DOHH2 (cell line): ENCODE data around the gene SLC6A6.

Experiments used
- H3F3A ChIP-seq: fragments of 200-600 bp; sonication (generic), shearing (Covaris generic); 2 replicates; pipeline ENCODE4 v1.6.0; 2016; ENCODE audit warnings: antibody characterized with exemption, mild to moderate bottlenecking; ENCODE audit not compliant: control insufficient read depth, insufficient read depth
- H3K27ac ChIP-seq: fragments of 200-600 bp; sonication (generic); 2 replicates; pipeline ENCODE4 v1.5.1; 2014; ENCODE audit warnings: low read depth, mild to moderate bottlenecking, low read length, moderate library complexity
- H3K27me3 ChIP-seq: fragments of 200-600 bp; sonication (generic); 2 replicates; pipeline ENCODE4 v1.6.1; 2014; ENCODE audit warnings: mild to moderate bottlenecking, low read length, mixed read lengths; ENCODE audit not compliant: control insufficient read depth
- H3K36me3 ChIP-seq: fragments of 200-600 bp; sonication (generic); 2 replicates; pipeline ENCODE4 v1.6.1; 2014; ENCODE audit warnings: mild to moderate bottlenecking, low read length, moderate library complexity, mixed read lengths; ENCODE audit not compliant: control insufficient read depth
- H3K4me1 ChIP-seq: fragments of 200-600 bp; sonication (generic); 2 replicates; pipeline ENCODE4 v1.6.1; 2014; ENCODE audit warnings: mild to moderate bottlenecking, low read length, mixed read lengths; ENCODE audit not compliant: control insufficient read depth
- H3K4me2 ChIP-seq: fragments of 200-600 bp; sonication (generic); 2 replicates; pipeline ENCODE4 v1.6.0; 2014; ENCODE audit warnings: mild to moderate bottlenecking, low read length, moderate library complexity
- H3K4me3 ChIP-seq: fragments of 200-600 bp; sonication (generic); 2 replicates; pipeline ENCODE4 v1.5.1; 2014; ENCODE audit warnings: mild to moderate bottlenecking, low read length, mixed read lengths
- H3K79me2 ChIP-seq: fragments of 200-600 bp; sonication (generic); 2 replicates; pipeline ENCODE4 v1.6.1; 2014; ENCODE audit warnings: mild to moderate bottlenecking, low read length, mixed read lengths; ENCODE audit not compliant: control insufficient read depth
- H3K9me2 ChIP-seq: fragments of 200-600 bp; sonication (generic); replicated peaks from 2 replicates; pipeline ENCODE4 v1.6.1; 2014; ENCODE audit warnings: mild to moderate bottlenecking, low read length, mixed read lengths; ENCODE audit not compliant: control insufficient read depth
- H3K9me3 ChIP-seq: fragments of 200-600 bp; sonication (generic); 2 replicates; pipeline ENCODE4 v1.6.1; 2014; ENCODE audit warnings: antibody characterized with exemption, low read length, mixed read lengths; ENCODE audit not compliant: control insufficient read depth, insufficient read depth
- H4K20me1 ChIP-seq: fragments of 200-600 bp; sonication (generic); 2 replicates; pipeline ENCODE4 v1.6.0; 2014; ENCODE audit warnings: low read depth, mild to moderate bottlenecking, antibody characterized with exemption, low read length, moderate library complexity; ENCODE audit not compliant: control insufficient read depth, insufficient read depth
- CTCF ChIP-seq: fragments of 200-600 bp; sonication (generic); IDR thresholded peaks from one replicate; pipeline ENCODE4 v1.5.1; 2014; ENCODE audit warnings: antibody characterized with exemption, mild to moderate bottlenecking, low read depth, low read length; ENCODE audit not compliant: poor library complexity, severe bottlenecking
- EZH2phosphoT487 ChIP-seq: fragments of 200-600 bp; sonication (generic); IDR thresholded peaks from 2 replicates; pipeline ENCODE4 v1.6.1; 2017; ENCODE audit warnings: borderline replicate concordance, mild to moderate bottlenecking, antibody characterized with exemption, low read length, moderate library complexity, mixed read lengths

Gene SLC6A6

GRCh38 chr3:14361068-14361677 is 41.2 kb upstream of the SLC6A6 start:
- Histone ChIP-seq H3F3A (no peaks in the 10 kb centered on the region), H3K4me3 (no peak overlapping the region), H3K4me2 (no peak overlapping the region), H4K20me1 (no peaks in the 10 kb centered on the region), H3K27ac (no peak overlapping the region), H3K27me3 (peaks cover 8% of the 10 kb centered on the region), H3K36me3 (no peaks in the 10 kb centered on the region), H3K9me3 (no peaks in the 10 kb centered on the region), H3K79me2 (no peaks in the 10 kb centered on the region), H3K9me2 (no peaks in the 10 kb centered on the region), H3K4me1 (no peaks in the 10 kb centered on the region)
- TF ChIP-seq EZH2phosphoT487 (no peak), CTCF (no peak)

GRCh38 chr3:14362890-14363289 is 39.5 kb upstream of the SLC6A6 start:
- no peak for TF ChIP-seq EZH2phosphoT487
- no peak for TF ChIP-seq CTCF
- H3K27ac ChIP-seq = no peak overlapping the region
- no peaks in the 10 kb centered on the region for H3K79me2 ChIP-seq
- no peaks in the 10 kb centered on the region for H3K4me1 ChIP-seq
- no peaks in the 10 kb centered on the region for H3K9me3 ChIP-seq
- H3F3A ChIP-seq = no peaks in the 10 kb centered on the region
- H3K27me3 ChIP-seq = peaks cover 8% of the 10 kb centered on the region
- no peaks in the 10 kb centered on the region for H3K36me3 ChIP-seq
- no peak overlapping the region for H3K4me3 ChIP-seq
- no peak overlapping the region for H3K4me2 ChIP-seq
- H3K9me2 ChIP-seq = no peaks in the 10 kb centered on the region
- no peaks in the 10 kb centered on the region for H4K20me1 ChIP-seq

DNA sequence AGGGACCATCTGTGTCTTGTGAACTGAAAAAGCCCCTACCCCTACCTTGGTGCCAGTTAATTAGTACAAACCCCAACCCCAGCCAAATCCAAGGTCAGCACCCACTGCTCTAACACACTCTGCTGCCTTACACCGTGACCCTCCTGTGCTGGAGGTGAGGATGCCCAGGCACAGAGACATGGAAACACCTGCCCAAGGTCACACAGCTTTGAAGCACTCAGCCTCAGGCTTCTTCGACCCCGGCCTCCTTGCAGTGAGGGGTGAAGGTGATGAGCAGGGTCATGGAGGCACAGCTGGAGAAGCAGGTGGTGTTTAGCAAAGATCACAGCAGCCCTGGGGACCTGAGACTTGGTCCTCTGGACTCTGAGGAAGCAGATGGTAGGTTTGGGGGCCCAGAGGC is 39.0 kb upstream of the SLC6A6 start:
- H4K20me1 ChIP-seq = no peaks in the 10 kb centered on the region
- H3K4me2 ChIP-seq = no peak overlapping the region
- H3K27ac ChIP-seq = no peak overlapping the region
- no peak overlapping the region for H3K4me3 ChIP-seq
- TF ChIP-seq EZH2phosphoT487 = no peak
- TF ChIP-seq CTCF = no peak
- H3K4me1 ChIP-seq = no peaks in the 10 kb centered on the region
- no peaks in the 10 kb centered on the region for H3K36me3 ChIP-seq
- H3K9me3 ChIP-seq = no peaks in the 10 kb centered on the region
- peaks cover 8% of the 10 kb centered on the region for H3K27me3 ChIP-seq
- no peaks in the 10 kb centered on the region for H3F3A ChIP-seq
- no peaks in the 10 kb centered on the region for H3K79me2 ChIP-seq
- H3K9me2 ChIP-seq = no peaks in the 10 kb centered on the region
